Measurements from ENCODE around the gene SLC27A6.
"Not testable (repeated sequence)": the region's sequence is repeated elsewhere in the genome, so short reads cannot be mapped to it uniquely, and the experiment has no call there.

The SLC27A6 gene

GRCh38 chr5:129003232-129003631, 37.9 kb downstream of the SLC27A6 start:
- DNase-seq: no peak

- DNase-seq: no peak
Observed at GRCh38 chr5:129014185-129014584, 48.9 kb downstream of the SLC27A6 start.

GRCh38 chr5:129018837-129019236, 53.5 kb downstream of the SLC27A6 start:
- DNase-seq: no peak

GRCh38 chr5:129019401-129019908, 54.2 kb downstream of the SLC27A6 start:
- DNase-seq: no peak

- no peak for DNase-seq
Observed at GRCh38 chr5:129020683-129021082, 55.4 kb downstream of the SLC27A6 start.

GRCh38 chr5:129021744-129022143, 56.5 kb downstream of the SLC27A6 start:
- DNase-seq: no peak

- no peak for DNase-seq
Observed at GRCh38 chr5:129022599-129022998, 57.3 kb downstream of the SLC27A6 start.

- no peak for DNase-seq
Observed at GRCh38 chr5:129027260-129027659, 62.0 kb downstream of the SLC27A6 start.

GRCh38 chr5:129031886-129032683, 66.8 kb downstream of the SLC27A6 start:
- DNase-seq: no peak

GRCh38 chr5:129036257-129036656, 71.0 kb downstream of the SLC27A6 start:
- DNase-seq: not testable (repeated sequence)

- no peak for DNase-seq
Observed at GRCh38 chr5:129041196-129041881, 76.1 kb downstream of the SLC27A6 start.

GRCh38 chr5:129042306-129042705, 77.0 kb downstream of the SLC27A6 start:
- no peak for DNase-seq

GRCh38 chr5:129043894-129044293, 78.6 kb downstream of the SLC27A6 start:
- no peak for DNase-seq

GRCh38 chr5:129046151-129046550, 80.9 kb downstream of the SLC27A6 start:
- no peak for DNase-seq

GRCh38 chr5:129048509-129048908, 83.2 kb downstream of the SLC27A6 start:
- no peak for DNase-seq

- no peak for DNase-seq
Observed at GRCh38 chr5:129049126-129049799, 84.0 kb downstream of the SLC27A6 start.

GRCh38 chr5:129051283-129051682, 86.0 kb downstream of the SLC27A6 start:
- no peak for DNase-seq

GRCh38 chr5:129053438-129053837, 88.2 kb downstream of the SLC27A6 start:
- DNase-seq: no peak

GRCh38 chr5:129057329-129057728, 92.0 kb downstream of the SLC27A6 start:
- DNase-seq: no peak

GRCh38 chr5:129061849-129062248, 96.6 kb downstream of the SLC27A6 start:
- no peak for DNase-seq

- DNase-seq: no peak
Observed at GRCh38 chr5:129063483-129064113, 98.3 kb downstream of the SLC27A6 start.

- no peak for DNase-seq
Observed at GRCh38 chr5:129065721-129066120, 100.4 kb downstream of the SLC27A6 start.

GRCh38 chr5:129067745-129068144, 102.5 kb downstream of the SLC27A6 start:
- no peak for DNase-seq

All from T-helper 9 cell (primary cell).